ENCODE results near the gene NOP10.
"Not testable (repeated sequence)": the region's sequence is repeated elsewhere in the genome, so short reads cannot be mapped to it uniquely, and the experiment has no call there.

- not testable (repeated sequence) for TF ChIP-seq ZNF274 (IDR thresholded peaks at IDR 0.05; ENCODE audit: low read depth, low read length); YY1 (IDR thresholded peaks at IDR 0.05; ENCODE audit: insufficient read depth, insufficient read length); SUZ12 (IDR thresholded peaks at IDR 0.05; ENCODE audit: extremely low read depth, insufficient read depth, insufficient read length)
Observed at GRCh38 chr15:34375541-34375940, 32.6 kb upstream of the NOP10 start.

Measured in NT2/D1 (cell line).